ENCODE measurements around the gene BRD4. TPM values are rescaled to one million over a fixed set of nuclear protein-coding genes. Genes with fewer than 3 reads are reported as not detected.

The BRD4 gene
- total RNA-seq, 2 donors from 2014 or later, result 161 to 187 TPM

DNA sequence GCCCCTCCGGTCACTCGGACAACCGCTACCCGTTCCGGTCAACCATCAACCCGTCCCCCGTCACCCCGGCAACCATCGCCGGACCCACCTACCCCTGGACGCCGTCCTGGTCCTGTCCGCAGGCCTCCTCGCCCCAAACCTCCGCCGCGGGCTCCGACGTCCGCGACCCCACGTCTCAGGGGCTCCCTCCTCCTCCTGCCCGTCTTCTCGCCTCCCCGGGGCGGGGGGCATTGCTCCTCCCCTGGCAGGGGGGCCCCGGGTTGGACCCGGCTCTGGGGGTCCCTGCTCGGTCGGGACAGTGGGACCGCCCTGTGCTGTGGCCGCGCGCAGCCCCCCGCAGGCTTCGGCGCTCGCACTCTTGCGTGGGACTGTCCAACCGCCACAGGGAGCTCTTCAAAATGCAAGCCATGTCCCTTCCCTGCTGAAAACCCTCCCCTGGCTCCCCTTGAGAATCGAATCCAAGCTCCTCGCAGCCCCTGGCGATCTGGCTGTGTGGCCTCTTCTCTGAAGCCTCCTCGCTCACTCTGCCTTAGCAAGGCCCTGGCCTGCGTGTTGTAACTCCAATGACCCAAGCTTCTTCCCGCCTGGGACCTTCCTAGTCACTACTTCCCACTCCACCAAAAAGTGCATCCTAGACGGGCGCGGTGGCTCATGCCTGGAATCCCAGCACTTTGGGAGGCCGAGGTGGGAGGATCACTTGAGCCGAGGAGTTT lies 108.5 kb downstream of the BRD4 start:
- ATAC-seq (replicated peaks in 1 of 2) (no peak), DNase-seq (no peak)
- Mint-ChIP-seq H3K4me3 (peak overlapping the region; percentile 62 to 83), H3K27ac (peak overlapping the region; percentile 31), H3K27me3 (ENCODE audit: low read depth) (peaks cover 35% of the 10 kb centered on the region), H3K9me3 (no peaks in the 10 kb centered on the region), H3K36me3 (ENCODE audit: insufficient read depth in 2 of 2) (no peaks in the 10 kb centered on the region), H3K4me1 (ENCODE audit: low read depth) (peaks cover 19% of the 10 kb centered on the region)

- ATAC-seq (replicated peaks in 1 of 2) (peak; percentile 86 to 95), DNase-seq (peak; percentile 78 to 83)
- Mint-ChIP-seq H3K9me3 (no peaks in the 10 kb centered on the region), H3K36me3 (ENCODE audit: insufficient read depth in 2 of 2) (no peaks in the 10 kb centered on the region), H3K4me3 (peak overlapping the region; percentile 62 to 83), H3K27ac (no peak overlapping the region), H3K4me1 (ENCODE audit: low read depth) (peaks cover 19% of the 10 kb centered on the region), H3K27me3 (ENCODE audit: low read depth) (peaks cover 35% of the 10 kb centered on the region)
Measured at GRCh38 chr19:15222738-15223648, 109.3 kb downstream of the BRD4 start.

- no peak for DNase-seq
- peaks cover 35% of the 10 kb centered on the region for H3K27me3 Mint-ChIP-seq (ENCODE audit: low read depth)
- no peaks in the 10 kb centered on the region for H3K9me3 Mint-ChIP-seq
- H3K4me3 Mint-ChIP-seq, result no peak overlapping the region
- no peak for ATAC-seq (replicated peaks in 1 of 2)
- no peaks in the 10 kb centered on the region for H3K36me3 Mint-ChIP-seq (ENCODE audit: insufficient read depth in 2 of 2)
- H3K27ac Mint-ChIP-seq, result no peak overlapping the region
- H3K4me1 Mint-ChIP-seq (ENCODE audit: low read depth), result peaks cover 19% of the 10 kb centered on the region
Measured at GRCh38 chr19:15220833-15221232, 111.5 kb downstream of the BRD4 start.

- ATAC-seq (replicated peaks in 1 of 2) (no peak), DNase-seq (no peak)
- no peaks in the 10 kb centered on the region for H3K36me3 Mint-ChIP-seq (ENCODE audit: insufficient read depth in 2 of 2)
- peaks cover 12% of the 10 kb centered on the region for H3K4me1 Mint-ChIP-seq (ENCODE audit: low read depth)
- peaks cover 22% of the 10 kb centered on the region for H3K27me3 Mint-ChIP-seq (ENCODE audit: low read depth)
- H3K27ac Mint-ChIP-seq, result no peak overlapping the region
- H3K9me3 Mint-ChIP-seq, result no peaks in the 10 kb centered on the region
- H3K4me3 Mint-ChIP-seq, result no peak overlapping the region
Measured at GRCh38 chr19:15218501-15218900, 113.8 kb downstream of the BRD4 start.

DNA sequence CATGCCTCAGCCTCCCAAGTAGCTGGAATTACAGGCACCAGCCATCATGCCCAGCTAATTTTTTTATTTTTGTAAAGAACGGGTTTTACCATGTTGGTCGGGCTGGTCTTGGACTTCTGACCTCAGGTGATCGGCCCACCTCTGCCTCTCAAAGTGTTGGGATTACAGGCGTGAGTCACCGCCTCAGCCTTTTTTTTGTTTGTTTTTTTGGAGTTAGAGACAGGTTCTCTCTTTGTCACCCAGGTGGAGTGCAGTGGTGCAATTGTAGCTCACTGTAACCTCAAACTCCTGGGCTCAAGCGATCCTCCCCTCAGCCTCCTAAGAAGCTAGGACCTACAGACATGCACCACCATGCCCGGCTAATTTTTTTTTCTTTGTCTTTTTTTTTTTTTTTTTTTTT lies 116.0 kb downstream of the BRD4 start:
- no peak for DNase-seq
- Mint-ChIP-seq H3K27me3 (ENCODE audit: low read depth) (peaks cover under 1% of the 10 kb centered on the region), H3K9me3 (no peaks in the 10 kb centered on the region), H3K4me3 (no peak overlapping the region), H3K36me3 (ENCODE audit: insufficient read depth in 2 of 2) (no peaks in the 10 kb centered on the region), H3K27ac (no peak overlapping the region), H3K4me1 (ENCODE audit: low read depth) (no peaks in the 10 kb centered on the region)
- no peak for ATAC-seq (replicated peaks in 1 of 2)

GRCh38 chr19:15213715-15214381 lies 118.5 kb downstream of the BRD4 start:
- Mint-ChIP-seq H3K9me3 (no peaks in the 10 kb centered on the region), H3K27me3 (ENCODE audit: low read depth) (no peaks in the 10 kb centered on the region), H3K4me3 (no peak overlapping the region)

DNA sequence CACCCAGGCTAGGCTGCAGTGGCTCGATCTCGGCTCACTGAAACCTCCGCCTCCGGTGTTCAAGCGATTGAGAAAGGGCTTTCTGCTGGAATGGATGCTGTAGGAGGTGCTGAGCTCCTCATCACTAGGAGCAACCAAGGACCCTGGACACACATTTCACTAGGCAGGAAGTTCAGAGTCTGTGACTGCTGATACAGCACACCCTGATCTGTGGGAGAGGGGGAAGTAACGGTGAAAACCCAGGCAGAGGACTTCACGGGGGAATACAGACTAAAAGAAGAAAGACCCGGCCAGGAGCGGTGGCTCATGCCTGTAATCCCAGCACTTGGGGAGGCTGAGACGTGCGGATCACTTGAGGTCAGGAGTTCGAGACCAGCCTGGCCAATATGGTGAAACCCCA lies 119.6 kb downstream of the BRD4 start:
- no peaks in the 10 kb centered on the region for H3K4me1 Mint-ChIP-seq (ENCODE audit: low read depth)
- no peak overlapping the region for H3K4me3 Mint-ChIP-seq
- H3K9me3 Mint-ChIP-seq, result no peaks in the 10 kb centered on the region
- H3K27me3 Mint-ChIP-seq (ENCODE audit: low read depth), result no peaks in the 10 kb centered on the region
- DNase-seq (no peak), ATAC-seq (replicated peaks in 1 of 2) (no peak)
- H3K36me3 Mint-ChIP-seq (ENCODE audit: insufficient read depth in 2 of 2), result no peaks in the 10 kb centered on the region
- no peak overlapping the region for H3K27ac Mint-ChIP-seq

More at GRCh38 chr19:15213715-15214381, 118.5 kb downstream of the BRD4 start:
- H3K4me1 Mint-ChIP-seq (ENCODE audit: low read depth), result no peaks in the 10 kb centered on the region
- no peak for DNase-seq
- ATAC-seq (replicated peaks in 1 of 2), result no peak
- H3K27ac Mint-ChIP-seq, result no peak overlapping the region
- H3K36me3 Mint-ChIP-seq (ENCODE audit: insufficient read depth in 2 of 2), result no peaks in the 10 kb centered on the region

- no peaks in the 10 kb centered on the region for H3K9me3 Mint-ChIP-seq
- no peak overlapping the region for H3K4me3 Mint-ChIP-seq
- H3K4me1 Mint-ChIP-seq (ENCODE audit: low read depth), result no peaks in the 10 kb centered on the region
- no peak for DNase-seq
- no peaks in the 10 kb centered on the region for H3K27me3 Mint-ChIP-seq (ENCODE audit: low read depth)
- H3K36me3 Mint-ChIP-seq (ENCODE audit: insufficient read depth in 2 of 2), result no peaks in the 10 kb centered on the region
- no peak overlapping the region for H3K27ac Mint-ChIP-seq
- peak in 1 of 2 donors; percentile 35 for ATAC-seq (replicated peaks in 1 of 2)
Measured at GRCh38 chr19:15210323-15210781, 122.0 kb downstream of the BRD4 start.

- Mint-ChIP-seq H3K27me3 (ENCODE audit: low read depth) (peaks cover 50% of the 10 kb centered on the region), H3K4me3 (peak overlapping the region; percentile 29 to 75), H3K36me3 (ENCODE audit: insufficient read depth in 2 of 2) (peaks cover 0 to 5% of the 10 kb centered on the region in 2 donors), H3K27ac (no peak overlapping the region), H3K4me1 (ENCODE audit: low read depth) (peaks cover 5% of the 10 kb centered on the region), H3K9me3 (no peaks in the 10 kb centered on the region)
- DNase-seq (no peak), ATAC-seq (replicated peaks in 1 of 2) (no peak)
Measured at GRCh38 chr19:15201374-15202023, 130.8 kb downstream of the BRD4 start.

DNA sequence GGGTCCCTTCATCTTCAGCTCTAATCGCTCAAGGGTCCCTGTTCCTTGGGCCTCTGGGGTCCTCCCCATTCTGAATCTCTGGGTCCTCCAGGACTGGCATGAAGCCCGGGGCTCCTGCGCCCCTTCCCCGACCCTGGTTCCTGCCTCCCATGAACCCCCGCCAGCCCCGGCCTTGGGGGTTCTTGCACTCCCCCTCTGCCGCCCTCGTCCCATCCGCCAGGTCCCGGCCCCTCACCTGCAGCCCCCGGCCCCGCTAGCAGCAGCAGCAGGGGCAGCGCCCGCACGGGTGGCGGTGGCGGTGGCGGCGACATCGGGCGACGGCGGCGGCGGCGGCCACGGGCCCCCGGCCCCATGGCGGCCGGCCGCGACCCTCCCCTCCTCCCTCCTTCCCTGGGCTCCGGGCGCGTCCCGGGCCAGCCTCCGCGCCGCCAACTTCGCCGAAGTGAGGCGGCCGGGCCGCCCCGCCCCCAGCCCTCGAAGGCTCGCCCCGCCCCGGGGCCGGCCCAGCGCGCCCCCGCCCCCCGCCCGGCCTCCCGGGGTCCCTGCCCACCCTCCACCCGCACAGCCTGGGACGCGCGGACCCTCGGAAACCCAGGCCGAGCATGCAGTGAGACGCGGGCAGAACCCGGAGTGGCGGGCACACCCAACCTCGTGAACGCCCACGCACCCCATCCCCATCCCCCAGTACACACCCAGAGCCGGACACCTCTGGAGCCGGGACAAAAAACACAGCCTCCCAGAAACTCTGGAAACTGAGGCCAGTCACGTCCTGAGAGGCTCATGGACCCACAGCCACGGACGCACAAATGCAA lies 131.6 kb downstream of the BRD4 start, which contains the start of gene NOTCH3:
NOTCH3 (minus strand) TSS at position 443 of the 812 bp plus-strand sequence; CDS start at position 353, 90 bp downstream.
- H3K36me3 Mint-ChIP-seq (ENCODE audit: insufficient read depth in 2 of 2), result peaks cover 0 to 5% of the 10 kb centered on the region in 2 donors
- peak within 1 kb of the TSS; percentile 40 to 75 for H3K4me3 Mint-ChIP-seq
- no peaks in the 10 kb centered on the region for H3K9me3 Mint-ChIP-seq
- no peak within 1 kb of the TSS for H3K27ac Mint-ChIP-seq
- DNase-seq (no peak), ATAC-seq (replicated peaks in 1 of 2) (peak; percentile 40 to 48)
- peaks cover 53% of the 10 kb centered on the region for H3K27me3 Mint-ChIP-seq (ENCODE audit: low read depth)
- H3K4me1 Mint-ChIP-seq (ENCODE audit: low read depth), result peaks cover 5% of the 10 kb centered on the region

DNA sequence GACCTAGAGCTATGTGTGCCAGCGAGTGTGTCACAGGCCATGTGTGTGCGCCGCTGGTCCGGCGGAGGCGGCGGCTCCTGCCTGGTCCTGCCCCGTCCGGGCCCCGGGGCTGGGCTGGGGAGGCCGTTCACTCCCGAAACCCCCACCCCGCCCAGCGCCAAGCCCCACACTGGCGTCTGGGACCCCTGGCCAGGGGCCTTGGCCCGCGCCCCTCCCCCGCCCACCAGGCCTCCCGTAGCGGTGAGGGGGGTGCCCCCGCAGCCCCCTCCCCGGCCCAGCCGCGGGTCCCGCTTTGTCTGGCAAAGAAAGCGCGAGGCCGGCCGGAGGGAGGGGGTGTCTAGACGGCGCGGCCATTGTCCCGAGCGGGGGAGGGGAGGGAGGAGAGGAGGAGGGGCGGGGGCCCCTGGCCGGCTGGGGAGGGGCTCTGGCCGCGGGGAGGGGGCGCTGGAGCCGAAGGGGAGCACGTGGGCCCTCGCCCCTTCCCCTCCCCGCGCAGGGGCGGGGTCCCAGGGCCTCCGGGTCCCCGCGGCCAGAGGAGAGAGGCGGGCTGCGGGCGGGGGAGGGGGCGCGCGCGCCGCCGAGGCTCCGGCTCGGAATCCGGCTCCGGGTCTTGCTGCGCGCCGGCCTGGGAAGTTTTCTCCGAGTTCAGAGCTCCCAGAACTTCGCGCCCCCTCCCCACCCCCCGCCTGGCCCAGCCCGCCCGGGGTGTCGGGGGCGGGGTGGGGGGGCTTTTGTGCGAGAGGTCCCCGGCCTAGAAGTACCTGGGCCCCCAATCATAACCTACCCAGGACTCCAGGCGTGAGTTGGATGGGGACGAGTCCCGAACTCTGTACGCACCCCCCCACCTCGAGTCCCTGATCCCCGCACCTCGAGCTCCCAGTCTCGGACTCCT lies 132.4 kb downstream of the BRD4 start:
- H3K4me1 Mint-ChIP-seq (ENCODE audit: low read depth), result peaks cover 5% of the 10 kb centered on the region
- H3K27me3 Mint-ChIP-seq (ENCODE audit: low read depth), result peaks cover 56% of the 10 kb centered on the region
- peak overlapping the region; percentile 48 to 71 for H3K4me3 Mint-ChIP-seq
- no peaks in the 10 kb centered on the region for H3K9me3 Mint-ChIP-seq
- H3K27ac Mint-ChIP-seq, result no peak overlapping the region
- ATAC-seq (replicated peaks in 1 of 2), result no peak
- H3K36me3 Mint-ChIP-seq (ENCODE audit: insufficient read depth in 2 of 2), result peaks cover 0 to 5% of the 10 kb centered on the region in 2 donors
- DNase-seq, result no peak

All from activated T-cell treated with anti-CD3 and anti-CD28 coated beads, Interleukin-2, amount 50 U/mL, for 72 hours (primary cell).